Measurements from ENCODE around the gene SSR3.

SSR3 gene

DNA sequence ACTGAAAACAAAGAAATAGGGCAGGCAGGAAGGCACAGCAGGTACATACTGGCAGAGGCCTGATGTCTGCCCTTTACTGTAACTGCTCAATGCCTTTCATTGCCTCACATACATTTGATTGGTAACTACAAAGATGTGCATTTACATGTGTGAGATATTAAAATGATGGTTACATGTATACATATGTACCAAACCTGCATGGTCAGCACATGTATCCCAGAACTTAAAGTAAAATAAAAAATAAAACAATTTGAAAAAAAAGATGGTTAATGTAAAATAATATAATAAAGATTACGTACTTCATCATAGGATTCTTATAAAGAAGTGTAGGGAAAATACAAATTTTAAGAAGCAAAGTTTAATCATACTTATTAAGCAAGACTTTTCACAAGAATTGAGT lies 15.1 kb downstream of the SSR3 start:
- H3K4me3 ChIP-seq (ENCODE audit: low read depth, low read length), result no peak overlapping the region

DNA sequence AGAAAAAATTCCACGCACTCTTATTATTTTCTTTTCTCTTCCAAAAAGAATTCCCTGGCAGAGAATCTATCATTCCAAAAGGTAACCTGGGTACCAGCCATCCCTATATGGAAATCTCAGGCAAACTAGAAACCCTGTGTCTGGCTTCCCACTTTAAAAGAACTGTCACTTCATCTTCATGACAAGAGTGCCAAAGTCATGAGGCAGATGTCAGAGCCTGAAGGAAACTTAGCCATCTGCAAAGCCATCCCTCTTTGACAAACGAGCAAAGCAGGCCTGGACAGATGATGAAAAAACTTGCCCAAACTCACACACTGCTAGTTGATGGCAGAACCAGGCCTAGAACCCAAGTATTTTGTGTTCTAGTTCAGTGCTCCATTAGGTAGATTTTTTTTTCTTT lies 15.9 kb downstream of the SSR3 start:
- H3K4me3 ChIP-seq (ENCODE audit: low read depth, low read length), result no peak overlapping the region

DNA sequence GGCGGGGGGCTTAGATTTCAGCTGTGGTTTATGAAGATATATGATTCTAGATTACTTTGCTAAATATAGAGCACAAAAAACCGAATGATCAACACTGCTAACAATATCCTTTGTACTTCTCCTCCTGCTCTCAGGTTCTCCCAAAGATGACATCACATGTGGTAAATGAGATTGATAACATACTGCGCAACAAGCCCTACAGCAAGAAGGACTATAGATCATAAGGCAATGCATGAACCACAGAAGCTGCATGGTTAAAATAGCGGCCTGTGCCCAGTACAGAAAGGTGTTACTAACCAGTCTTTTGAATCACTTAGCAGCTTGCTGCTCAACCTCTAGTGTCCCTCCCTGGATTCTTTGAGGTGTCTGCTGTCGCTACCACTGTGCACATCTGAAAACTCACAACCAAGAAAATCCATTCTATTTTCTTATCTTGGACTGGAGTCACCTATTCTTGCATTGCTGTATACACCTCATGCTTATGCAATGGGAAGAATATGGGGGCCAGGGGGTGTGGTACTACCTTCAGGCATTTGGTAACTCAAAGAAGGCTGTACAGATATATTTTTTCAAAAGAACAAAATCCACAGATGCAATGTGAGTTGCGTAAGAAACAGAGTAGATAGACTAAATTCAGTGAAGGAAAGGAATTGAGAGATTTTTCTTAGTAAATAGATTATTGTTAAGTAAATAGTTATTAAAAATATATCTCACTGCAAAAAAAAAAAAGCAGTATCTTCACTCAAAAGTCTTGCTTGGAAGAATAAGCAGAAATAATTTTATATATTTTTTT lies 18.2 kb downstream of the SSR3 start:
- no peak overlapping the region for H3K4me3 ChIP-seq (ENCODE audit: low read depth, low read length)

DNA sequence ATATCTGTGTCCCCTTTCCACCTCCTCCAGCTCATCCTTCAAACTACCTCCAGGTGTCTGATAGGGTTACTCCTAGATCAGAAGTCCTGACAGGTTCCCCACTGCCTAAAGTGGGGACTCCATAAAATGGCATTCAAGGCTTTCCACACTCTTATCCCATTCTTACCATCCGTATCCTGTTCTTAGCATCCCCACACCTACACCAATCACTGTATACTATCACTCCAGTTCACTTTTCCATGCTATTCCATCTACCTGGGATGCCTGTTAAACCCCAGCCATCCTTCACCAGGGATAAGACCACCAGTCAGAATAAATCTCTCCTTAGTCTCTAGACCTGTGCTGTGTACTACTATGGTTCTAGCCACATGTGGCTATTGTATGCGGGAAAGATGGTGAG lies 19.1 kb downstream of the SSR3 start:
- no peak overlapping the region for H3K4me3 ChIP-seq (ENCODE audit: low read depth, low read length)

DNA sequence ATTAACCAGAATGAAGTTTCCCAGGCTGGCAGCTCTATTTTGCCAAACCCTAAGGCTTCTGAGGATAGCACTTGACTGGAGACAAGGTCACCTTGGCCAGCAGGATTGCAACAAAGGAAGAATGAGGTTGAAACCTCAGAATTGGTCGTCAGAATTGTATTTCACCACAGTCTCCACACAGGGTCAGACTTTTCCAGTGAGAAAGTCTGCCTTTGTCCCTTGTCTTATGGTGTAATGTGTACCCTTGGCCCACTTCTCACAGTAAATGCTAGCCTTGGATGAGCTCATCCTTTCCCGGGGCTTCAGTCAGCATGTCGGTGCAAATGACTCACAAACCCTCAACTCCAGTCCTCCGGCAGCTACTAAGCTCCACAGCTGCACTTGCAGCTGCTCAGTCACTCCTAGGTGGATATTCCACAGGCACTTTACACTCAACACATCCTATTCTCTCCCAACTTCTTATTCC lies 19.7 kb downstream of the SSR3 start:
- H3K4me3 ChIP-seq (ENCODE audit: low read depth, low read length), result no peak overlapping the region

DNA sequence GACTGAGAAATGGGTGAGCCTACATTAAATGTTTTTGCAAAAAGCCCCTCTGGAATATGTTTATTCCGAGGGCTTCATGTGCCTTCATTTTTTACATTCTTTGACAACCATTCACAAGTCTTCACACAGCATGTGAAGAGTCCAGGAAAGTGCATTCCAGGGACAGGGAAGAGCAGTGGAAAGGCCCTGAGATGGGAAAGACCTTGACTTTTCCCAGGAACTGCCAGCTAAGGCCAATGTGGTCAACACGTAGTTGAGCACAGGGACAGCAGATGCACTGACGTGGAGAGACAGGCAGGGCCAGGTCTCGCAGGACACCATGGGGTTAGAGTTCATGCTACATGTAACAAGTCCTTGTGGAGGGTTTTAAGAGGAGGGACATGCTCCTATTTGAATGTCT lies 21.7 kb downstream of the SSR3 start:
- H3K4me3 ChIP-seq (ENCODE audit: low read depth, low read length), result no peak overlapping the region

DNA sequence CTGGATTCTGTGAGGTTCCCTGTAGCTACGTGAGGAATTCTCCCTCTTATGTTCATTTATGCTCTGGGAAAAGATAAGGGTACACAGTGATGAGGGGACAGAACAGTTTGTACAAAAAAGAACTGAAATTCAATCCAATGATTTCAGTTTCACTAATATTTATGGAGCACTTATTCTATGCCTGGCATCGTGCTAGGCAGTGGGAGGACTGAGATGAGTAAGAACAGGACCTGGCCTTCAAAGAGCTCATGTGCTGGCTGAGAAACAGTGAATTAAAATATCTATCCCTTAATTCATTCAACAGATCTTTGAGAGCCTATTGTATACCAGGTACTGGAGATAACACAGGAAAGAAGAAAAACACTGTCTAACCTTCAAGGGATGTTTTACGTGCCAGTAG lies 22.2 kb downstream of the SSR3 start:
- H3K4me3 ChIP-seq (ENCODE audit: low read depth, low read length), result no peak overlapping the region

DNA sequence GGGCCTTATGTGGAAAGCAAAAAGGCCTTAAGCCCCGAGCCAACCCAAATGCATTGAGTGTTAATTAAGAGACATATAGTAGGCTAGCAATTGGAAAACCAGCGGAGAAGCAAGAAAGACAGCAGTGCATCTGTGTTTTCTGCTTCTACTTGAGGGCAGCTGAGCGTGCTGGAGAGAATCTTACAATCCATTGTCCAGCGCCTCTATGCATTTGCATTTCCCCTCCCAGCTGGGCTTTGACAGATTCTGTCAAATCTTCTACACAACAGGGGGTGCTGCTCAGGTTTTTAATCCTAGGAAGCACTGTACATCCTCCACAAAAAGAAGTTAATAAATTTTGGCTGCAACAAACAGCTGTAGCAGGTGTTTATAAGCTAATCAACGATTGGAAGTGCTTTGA lies 23.9 kb downstream of the SSR3 start:
- no peak overlapping the region for H3K4me3 ChIP-seq (ENCODE audit: low read depth, low read length)

DNA sequence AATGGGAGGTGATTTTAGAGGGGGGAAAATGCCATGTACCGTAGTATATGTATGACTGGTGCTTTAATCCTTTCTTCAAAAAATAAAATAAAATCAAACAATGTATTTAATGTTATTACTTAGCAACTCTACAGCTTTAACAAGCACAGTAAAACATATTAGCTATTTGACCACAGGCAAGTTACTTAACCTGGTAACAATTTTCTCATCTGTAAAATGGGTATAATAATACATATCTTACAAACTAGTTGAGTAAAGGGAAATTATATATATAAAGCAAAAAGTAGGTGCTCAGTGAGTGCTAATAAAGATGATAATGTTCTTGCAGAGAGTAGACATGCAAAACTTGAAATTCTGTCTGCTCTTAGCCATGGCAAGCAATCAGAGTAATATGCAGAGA lies 27.9 kb downstream of the SSR3 start:
- no peak overlapping the region for H3K4me3 ChIP-seq (ENCODE audit: low read depth, low read length)

DNA sequence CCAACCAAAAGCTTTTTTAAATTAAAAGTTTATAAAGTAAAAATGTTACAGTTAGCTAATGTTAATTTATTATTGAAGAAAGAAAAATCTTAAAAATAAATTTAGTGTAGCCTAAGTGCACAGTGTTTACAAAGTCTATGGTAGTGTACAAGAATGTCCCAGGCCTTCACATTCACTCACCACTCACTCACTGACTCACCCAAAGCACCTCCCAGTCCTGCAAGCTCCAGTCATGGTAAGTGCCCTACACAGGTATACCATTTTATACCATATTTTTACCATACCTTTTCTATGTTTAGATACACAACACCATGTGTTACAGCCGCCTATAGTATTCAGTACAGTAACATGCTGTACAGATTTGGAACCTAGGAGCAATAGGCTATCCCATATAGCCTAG lies 29.1 kb downstream of the SSR3 start:
- H3K4me3 ChIP-seq (ENCODE audit: low read depth, low read length), result no peak overlapping the region

DNA sequence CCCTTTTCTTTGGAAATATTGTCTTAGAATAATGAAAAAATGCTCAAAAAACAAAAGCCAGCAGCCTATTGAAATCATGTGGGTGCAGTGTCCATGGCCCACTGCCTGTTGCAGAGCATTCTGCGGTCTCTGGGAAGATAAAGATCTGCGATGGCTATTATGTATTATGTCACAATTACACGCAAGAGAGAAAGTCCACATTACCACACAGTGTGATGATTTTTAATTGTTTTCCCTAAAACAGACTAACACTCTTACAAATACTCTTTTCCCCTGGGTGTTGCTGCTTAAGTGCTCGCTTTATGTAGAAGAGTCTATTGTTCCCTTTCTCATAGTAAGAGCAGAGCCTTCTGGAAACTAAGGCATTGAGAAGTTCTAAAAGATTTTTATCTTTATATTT lies 32.2 kb downstream of the SSR3 start:
- H3K4me3 ChIP-seq (ENCODE audit: low read depth, low read length), result no peak overlapping the region

DNA sequence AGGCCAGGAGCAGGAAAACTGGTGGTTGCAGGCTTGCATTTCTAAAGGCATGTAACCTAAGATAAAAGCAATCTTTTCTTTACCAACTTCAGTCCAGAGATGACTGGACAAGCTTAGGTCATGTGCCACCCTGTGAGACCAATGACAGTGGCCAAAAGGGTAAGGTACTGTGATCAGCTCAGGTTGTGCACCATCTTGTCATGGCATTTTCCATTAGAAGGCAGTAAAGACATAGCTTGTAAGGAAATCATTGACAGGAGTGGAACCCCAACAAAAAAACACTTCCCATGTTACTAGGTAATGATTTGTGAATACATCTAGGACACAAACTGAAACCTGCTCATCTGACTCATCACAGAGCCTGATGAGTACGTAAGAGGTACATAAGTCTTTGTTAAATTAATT lies 35.2 kb downstream of the SSR3 start:
- no peak overlapping the region for H3K4me3 ChIP-seq (ENCODE audit: low read depth, low read length)

DNA sequence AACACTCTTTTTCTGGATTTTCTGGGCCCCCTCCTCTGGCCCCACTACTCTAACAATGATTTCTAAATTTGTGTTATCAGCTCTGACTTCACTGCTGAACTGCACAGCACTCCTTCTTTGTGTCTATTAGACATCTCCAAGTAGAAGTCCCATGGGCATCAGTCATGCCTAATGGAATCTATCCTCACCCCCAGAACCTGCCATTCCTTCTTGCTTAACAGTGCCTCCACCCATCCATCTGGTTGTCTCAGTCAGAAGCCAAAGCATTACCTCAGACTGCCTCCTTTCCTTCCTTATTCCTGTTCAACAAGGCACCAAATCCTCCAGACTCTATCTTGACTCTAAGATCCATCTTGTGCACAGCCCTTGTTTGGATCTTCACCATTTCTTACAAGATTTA lies 36.2 kb downstream of the SSR3 start:
- no peak overlapping the region for H3K4me3 ChIP-seq (ENCODE audit: low read depth, low read length)

DNA sequence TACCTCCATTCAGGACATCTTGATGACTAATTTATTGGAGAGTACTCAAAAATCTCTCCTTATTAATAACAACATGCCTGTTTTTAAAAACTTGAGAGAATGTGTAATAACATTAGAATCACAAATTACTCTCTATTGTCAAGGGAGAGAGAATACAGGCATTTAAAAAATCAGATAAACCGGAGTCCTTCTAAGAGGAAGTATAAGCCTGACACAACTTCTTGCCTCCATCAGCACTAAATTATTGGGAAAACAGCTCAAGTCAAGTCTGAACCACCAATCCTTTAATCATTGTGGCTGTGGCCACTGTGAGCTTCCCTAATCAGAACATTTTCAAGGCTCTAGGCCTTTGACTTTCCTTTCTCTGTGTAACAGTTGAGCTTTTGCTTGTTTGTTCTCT lies 38.0 kb downstream of the SSR3 start:
- no peak overlapping the region for H3K4me3 ChIP-seq (ENCODE audit: low read depth, low read length)

DNA sequence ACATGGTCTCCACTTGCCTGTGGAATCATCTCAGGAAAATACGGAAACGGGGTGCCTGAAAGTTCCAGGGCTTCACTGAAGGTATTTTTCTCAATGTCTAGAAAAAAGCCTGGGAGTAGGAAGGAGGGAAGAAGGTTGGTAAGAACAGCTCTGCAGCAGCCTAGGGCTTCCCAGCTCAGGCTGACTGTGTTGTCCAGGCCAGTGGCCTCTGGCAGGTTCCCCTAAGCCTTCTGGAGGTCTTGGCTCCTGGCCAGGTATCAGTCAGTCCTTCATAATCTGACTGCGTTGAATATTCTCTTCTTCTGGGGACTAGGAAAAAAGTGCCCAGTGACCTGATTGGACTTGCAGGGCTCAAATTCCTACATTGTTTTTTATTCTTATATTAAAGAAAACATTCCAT lies 38.6 kb downstream of the SSR3 start:
- no peak overlapping the region for H3K4me3 ChIP-seq (ENCODE audit: low read depth, low read length)

DNA sequence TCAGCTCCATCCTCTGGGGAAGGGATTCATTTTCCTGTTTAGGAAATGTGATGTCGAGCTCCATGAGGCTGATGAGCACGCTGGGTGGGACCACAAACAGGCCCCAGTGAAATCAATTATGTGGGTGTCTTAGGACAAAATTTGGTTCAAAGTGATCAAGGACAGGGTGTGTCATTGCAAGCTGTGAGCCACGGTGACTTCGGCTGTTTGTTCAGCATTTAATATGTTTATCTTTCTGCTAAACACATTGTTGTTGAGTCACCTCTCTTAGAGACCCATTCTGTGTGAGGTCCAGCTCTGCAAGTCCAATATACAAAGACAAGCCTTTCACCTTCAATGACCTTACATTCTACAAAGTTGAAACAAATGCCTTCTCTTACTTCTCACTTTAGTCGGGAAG lies 41.3 kb downstream of the SSR3 start:
- no peak overlapping the region for H3K4me3 ChIP-seq (ENCODE audit: low read depth, low read length)

DNA sequence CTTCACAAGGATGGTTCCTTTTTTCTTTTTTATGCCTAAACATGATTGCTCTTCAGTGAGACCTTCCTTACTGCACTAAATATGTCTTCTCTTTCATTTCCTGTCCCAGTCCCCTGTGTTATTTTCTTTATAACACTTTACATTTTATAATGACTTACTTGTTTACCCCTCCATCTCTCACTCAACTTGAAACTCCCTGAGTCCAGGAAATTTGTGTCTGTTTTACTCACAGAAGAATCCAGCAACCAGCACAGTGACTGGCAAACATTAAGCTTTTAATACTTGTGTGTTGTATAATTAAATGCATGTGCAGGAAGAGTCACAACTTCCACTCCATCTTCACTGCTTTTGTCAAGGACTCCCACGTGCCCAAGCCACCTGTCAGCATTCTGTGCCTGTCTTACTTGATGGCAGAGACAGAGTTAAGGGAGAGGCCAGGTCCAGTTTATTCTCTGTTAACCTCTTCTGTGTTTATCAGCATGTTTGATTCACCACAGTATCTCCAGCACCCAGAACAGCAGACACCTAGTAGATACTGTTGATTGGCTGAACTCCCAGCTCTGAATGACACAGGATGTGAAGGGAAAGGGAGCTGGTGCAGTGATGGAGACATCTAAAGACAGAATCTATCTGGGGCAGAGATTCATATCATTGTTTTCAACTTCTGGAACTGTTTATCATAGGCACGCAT lies 42.8 kb downstream of the SSR3 start:
- no peak overlapping the region for H3K4me3 ChIP-seq (ENCODE audit: low read depth, low read length)

DNA sequence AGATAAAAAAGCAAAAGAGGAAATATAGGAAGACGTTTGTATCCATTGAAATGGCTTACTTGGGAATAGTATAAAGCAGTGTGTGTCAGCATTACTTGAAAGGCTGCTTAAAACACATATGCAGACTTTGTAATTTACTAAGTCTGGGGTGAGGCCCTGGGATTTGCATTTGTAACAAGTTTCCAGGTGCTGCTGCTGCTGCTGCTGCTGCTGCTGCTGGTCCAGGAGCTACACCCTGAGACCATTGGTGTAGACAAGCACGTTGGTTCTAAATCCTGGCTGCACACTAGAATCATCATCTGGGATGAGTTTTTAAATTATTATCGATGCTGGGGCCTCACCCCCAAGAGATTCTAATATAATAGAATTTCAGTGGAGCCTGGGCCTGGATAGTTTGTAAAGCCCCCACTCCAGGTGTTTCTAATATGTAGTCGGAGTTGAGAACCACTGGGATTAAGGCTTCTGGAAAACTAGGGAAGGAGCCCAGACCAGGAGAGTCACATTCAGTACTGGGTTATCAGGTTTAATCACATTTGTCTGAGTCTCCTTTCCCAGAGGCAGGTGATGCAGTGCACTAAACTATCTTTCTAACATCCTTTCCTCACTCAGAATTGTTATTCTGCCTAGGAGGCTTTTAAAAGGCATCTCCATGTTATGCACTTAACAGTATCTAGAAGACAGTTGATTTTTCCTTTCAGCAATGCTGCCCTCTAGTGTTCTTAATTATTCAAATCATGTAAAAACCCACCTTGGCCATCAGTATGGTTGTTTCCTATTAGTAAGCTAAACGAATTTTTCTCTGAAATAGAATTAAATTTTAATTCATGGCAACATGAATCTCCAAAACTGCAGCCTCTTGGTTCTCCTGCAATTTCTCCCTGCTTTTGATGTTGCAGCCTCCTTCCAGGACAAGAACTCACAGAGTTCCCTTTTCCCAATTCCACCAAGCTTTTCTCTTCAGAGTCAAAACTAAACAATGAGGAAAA lies 45.4 kb downstream of the SSR3 start:
- no peak overlapping the region for H3K4me3 ChIP-seq (ENCODE audit: low read depth, low read length)

DNA sequence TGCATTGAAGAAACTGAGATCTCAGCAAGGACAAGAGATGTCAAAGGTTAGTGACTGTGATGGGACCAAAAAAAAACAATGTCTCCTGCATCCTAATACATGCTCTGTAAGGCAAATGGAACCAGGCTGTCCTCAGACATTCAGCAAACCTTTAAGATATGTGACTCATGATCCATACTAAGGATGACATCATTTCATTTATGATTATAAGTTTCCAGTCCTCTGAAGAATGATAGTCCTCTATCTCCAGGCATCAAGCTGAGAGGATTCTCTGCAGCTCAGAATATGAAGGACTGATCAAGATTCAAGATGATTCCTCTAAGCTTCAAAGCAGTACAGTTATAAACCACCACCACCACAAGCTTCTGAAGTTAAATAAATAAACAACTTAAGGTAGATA lies 47.6 kb downstream of the SSR3 start:
- H3K4me3 ChIP-seq (ENCODE audit: low read depth, low read length), result no peak overlapping the region

DNA sequence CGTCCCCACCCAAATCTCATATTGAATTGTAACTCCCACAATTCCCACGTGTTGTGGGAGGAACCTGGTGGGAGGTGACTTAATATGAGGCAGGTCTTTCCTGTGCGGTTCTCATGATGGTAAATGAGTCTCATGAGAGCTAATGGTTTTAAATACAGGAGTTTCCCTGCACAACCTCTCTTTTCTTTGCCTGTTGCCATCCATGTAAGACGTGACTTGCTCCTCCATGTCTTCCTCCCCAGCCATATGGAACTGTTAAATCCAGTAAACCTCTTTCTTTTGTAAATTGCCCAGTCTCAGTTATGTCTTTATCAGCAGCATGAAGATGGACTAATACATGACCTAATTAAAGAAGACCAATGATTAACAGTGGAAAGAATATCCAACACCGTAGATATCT lies 56.6 kb downstream of the SSR3 start:
- H3K4me3 ChIP-seq (ENCODE audit: low read depth, low read length), result no peak overlapping the region

DNA sequence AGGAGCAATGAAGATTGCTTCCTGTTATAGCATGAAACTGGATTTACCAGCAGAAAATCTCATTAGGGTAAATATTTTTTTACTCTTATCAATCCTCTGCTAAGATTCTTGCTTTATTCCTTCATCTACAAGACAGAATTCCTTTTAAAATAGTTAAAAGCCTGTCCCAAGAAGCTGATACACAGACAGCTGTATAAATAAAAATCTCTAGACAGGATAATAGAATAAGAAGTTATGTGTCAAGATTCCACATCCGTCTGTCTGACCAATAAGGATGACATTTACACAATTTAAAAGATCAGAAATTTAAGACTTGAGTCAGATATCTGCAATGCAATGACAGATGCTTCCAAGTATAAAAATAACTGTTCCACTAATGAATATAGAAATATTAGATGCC lies 57.6 kb downstream of the SSR3 start:
- H3K4me3 ChIP-seq (ENCODE audit: low read depth, low read length), result no peak overlapping the region
